Measurements from ENCODE around the gene SLC4A1AP.
"Not testable (repeated sequence)": the region's sequence is repeated elsewhere in the genome, so short reads cannot be mapped to it uniquely, and the experiment has no call there.

SLC4A1AP gene

DNA sequence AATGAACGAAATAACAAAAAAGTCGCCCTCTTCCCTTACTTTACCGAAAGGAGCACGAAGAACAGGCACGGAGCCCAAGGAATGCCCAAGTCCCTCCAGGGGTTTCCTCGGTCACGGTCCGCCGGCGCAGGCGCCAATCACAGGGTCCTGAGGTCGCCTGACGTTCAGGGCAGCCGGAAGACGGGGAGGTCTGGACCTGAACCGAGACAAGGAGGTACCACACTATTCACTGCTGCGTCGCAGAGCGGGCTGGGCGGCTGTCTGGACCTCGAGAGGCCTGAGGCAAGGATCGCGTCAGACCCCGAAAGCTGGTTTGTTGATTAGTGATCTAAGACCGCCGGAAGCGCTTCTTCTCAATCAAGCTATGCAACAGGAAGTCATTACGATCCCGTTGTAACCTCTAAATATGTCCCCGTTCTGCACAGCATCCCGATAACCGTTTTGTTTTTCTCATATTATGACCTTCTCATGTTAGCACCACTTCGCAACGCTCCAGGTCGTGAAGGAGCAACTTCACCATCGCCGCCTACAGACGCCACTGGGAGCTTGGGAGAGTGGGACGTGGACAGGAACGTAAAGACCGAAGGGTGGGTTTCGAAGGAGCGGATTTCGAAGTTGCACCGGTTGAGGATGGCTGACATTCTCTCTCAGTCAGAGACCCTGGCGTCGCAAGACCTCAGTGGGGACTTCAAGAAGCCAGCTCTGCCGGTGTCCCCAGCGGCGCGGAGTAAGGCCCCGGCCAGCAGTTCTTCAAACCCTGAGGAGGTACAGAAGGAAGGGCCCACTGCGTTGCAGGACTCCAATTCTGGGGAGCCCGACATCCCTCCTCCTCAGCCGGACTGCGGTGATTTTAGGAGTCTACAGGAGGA is at the start of gene SLC4A1AP, which contains the start of gene SUPT7L:
SLC4A1AP (plus strand) TSS at position 605 of the 869 bp plus-strand sequence; CDS start at position 631, 26 bp downstream.
SUPT7L (minus strand) TSS at position 330 of the 869 bp plus-strand sequence. CDS start 1,422 bp downstream, outside the sequence.
- DNase-seq, result peak; percentile 53

DNA sequence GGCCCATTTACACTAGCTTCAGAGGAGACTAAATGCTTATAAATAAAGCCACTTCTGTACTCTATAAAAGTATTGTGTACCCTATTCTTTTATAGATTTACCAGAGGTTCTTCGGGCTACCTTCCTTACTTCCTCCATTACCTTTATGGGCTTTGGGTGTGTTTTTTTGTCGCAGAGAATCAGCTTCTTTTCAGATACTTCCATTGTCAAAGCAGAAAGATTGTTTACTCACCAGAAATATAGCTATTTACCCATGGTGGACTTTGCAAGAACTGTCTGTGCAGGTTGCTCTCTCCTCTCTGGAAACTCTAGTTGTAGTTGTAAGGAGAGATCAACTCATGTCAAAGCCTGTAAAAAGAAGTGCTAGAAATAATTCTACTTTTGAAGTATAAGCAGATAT is 49.7 kb upstream of the SLC4A1AP start:
- no peak for DNase-seq

- no peak for DNase-seq
These were observed 48.4 kb upstream of the SLC4A1AP start for GRCh38 chr2:27615316-27615715.

- DNase-seq, result no peak
These were observed 42.2 kb upstream of the SLC4A1AP start for GRCh38 chr2:27621524-27621923.

DNA sequence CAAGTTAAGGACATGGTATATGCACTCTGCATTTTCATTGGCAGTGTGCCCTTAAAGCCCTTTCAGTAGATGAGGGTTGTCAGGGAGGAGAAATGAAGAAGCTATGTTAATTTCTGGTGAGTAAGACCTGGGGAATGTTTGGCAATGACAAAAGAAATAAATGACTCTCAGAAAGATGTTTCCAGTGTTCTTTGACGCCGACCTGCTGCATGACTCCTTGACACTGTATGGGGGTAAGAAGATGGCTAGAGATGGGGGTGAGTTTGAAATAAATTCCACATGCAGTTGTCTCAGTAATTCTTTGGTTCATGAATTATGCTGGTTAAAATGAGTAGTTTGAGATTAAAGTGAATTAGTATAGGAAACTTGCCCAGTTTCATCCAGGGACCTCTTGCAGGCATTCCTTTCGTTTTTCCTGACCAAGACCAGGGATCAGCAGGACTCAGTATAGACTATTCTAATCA is 40.7 kb upstream of the SLC4A1AP start:
- no peak for DNase-seq

DNA sequence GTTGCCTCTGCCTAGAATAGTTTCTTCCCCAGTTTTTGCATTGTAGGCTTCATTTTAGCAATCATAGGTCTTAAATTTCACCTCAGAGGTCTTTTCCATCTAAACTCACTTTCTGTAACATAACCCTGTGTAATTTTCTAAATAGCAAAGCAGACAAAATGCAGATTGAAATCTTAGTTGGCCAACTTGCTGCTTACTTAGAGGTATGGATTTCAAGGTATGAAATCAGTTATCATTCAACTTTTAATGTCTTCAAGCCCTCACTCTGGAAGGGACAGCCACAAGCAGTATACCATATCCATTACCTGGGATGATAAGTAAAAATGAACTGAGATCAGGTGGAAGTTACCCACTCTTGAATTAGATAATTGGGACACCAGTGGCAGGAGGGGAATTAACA is 38.7 kb upstream of the SLC4A1AP start:
- DNase-seq, result no peak

- not testable (repeated sequence) for DNase-seq
These were observed 37.4 kb upstream of the SLC4A1AP start for GRCh38 chr2:27626323-27626722.

DNA sequence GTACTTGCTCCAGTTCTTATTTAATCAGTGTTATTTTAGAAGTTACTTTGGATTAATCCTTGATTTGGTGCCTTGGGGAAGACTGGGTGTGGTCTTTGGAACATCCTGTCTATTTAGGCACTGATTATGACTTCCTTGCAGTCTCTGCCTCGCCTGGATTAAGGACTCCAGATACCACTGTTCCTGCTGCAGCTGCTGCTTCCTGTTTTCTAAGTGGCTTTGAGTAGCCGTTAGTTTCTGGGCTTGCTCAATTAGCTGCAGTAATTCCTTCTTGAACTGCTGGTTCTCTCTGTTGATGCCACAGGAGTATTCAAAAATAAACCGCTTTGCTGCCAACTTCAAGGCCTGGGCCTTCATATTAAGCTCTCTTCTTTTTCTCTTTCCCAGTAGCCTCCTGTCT is 36.8 kb upstream of the SLC4A1AP start:
- not testable (repeated sequence) for DNase-seq

GRCh38 chr2:27627963-27628766 is 35.5 kb upstream of the SLC4A1AP start:
- peak; percentile 49 for DNase-seq

- peak; percentile 81 for DNase-seq
These were observed 34.7 kb upstream of the SLC4A1AP start, which contains the start of the genes CCDC121 and GPN1 for GRCh38 chr2:27628767-27629709. CCDC121 (minus strand) TSS chr2:27629012; CDS start chr2:27627799, 1,213 bp downstream. GPN1 (plus strand) TSS chr2:27629050; CDS start chr2:27629059, 9 bp downstream.

- not testable (repeated sequence) for DNase-seq
These were observed 33.4 kb upstream of the SLC4A1AP start for GRCh38 chr2:27630257-27630656.

GRCh38 chr2:27634291-27634690 is 29.4 kb upstream of the SLC4A1AP start:
- no peak for DNase-seq

DNA sequence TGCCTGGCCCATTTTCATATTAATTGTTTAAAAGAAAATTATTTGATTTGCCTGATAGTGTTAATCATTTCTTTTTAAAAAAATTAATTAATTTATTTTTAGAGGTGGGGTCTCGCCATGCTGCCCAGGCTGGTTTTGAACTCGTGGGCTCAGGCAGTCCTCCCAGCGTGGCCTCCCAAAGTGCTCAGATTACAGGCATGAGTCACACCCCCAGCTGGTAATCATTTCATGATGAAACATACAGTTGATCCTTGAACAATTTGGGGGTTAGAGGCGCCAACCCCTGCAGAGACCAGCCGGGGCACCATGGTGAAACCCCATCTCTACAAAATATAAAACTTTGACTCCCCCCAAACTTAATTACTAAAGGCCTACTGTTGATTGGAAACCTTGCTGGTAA is 26.9 kb upstream of the SLC4A1AP start:
- DNase-seq, result no peak

DNA sequence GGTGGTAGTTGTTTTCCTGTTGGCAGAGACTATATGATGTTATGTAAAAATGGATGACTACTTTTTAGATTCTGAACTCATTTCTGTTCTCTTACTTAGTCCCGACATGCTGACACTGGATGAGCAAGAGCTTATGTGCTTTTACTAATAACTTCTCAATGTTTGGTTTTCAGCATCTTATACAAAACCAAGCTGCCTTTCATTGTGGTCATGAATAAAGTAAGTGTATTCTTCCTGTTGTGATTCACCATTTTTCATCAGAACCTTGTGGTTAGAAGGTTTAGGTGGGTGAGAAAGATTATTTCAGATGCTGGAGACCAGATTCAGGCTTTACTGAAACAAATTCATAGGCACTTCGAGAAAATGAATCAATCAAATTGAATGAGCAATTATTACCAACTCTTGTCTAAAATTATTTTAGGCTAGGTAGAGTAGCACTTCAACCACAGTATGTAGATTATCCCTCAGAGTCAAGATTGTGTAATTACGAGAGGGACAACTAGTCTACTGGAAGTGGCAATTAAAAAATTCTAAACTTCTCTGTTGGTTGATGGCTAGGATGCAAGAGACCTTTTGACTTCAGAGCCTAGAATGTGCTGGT is 25.6 kb upstream of the SLC4A1AP start:
- no peak for DNase-seq

DNA sequence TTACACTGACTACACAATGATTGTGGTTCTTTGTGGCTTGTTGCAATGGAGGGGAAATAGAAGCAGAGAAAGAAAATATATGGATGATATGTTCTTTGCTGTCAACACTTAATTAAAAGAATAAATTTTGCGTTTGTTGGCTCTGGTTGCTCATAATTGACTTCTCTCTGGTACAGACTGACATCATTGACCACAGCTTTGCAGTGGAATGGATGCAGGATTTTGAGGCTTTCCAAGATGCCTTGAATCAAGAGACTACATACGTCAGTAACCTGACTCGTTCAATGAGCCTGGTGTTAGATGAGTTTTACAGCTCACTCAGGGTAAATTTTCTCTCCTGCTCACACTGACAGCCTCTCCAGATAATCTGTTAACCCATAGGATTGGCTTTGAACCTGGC is 25.0 kb upstream of the SLC4A1AP start:
- no peak for DNase-seq

DNA sequence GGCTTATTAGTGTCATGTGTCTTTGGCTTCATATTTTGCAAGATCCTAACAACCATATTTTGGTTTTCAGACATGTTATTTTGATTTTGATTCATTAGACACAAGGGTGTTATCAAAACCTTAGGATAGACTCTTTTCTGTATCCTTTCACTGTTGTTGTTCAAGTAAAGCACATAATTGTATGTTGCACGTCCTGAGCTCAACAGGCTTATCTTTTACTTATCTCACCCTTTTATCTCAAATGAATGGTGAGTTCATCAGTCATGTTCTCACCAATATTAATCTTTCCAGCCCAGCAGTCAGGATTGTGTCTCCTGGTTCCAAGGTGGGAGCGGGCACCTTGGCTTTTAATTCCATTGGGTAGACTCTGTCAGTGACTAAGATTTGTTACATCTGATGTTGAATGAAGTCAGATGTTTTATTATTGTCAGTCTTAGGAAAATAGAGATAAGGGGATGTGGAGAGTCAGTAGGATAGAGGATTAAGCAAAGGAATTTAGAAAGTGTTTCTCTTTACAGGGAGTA is 22.9 kb upstream of the SLC4A1AP start:
- no peak for DNase-seq

DNA sequence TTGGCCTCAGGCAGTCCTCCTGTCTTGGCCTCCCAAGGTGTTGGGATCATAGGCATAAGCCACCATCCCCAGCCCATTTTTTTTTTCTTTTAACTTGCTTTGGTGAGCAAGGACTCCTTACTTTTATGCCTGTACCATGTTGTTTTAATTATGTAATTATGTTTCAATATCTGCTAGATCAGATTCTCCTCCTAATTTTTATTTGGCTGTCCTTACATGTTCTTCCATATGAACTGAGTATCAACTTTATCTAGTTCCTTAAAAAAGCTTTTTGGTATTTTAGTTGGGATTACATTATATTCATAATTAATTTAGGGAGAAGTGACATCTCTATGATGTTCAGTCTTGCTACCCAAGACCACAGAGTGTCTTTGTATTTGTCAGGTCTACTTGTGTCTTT is 18.5 kb upstream of the SLC4A1AP start:
- no peak for DNase-seq

- DNase-seq, result no peak
These were observed 16.4 kb upstream of the SLC4A1AP start for GRCh38 chr2:27647289-27647688.

- DNase-seq, result no peak
These were observed 16.0 kb upstream of the SLC4A1AP start for GRCh38 chr2:27647737-27648136.

- DNase-seq, result no peak
These were observed 12.6 kb upstream of the SLC4A1AP start for GRCh38 chr2:27651056-27651455.

DNA sequence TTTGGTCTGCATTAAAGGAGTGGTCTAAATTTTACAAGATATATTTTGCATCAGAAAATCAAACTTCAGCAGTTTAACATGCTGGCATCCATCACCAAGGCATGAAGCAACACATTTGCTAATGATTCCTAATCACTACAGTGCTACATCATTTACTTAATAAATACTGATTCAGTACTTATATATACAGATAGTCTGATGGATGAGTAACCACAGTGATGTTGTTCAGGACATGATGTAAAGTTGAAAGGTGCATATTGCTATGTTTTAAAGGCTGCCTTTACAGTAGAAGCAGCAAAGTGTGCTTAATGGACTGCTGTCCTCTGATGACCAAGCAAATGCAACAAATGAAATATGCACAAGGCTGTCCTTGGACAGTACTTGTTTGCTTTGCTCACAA is 11.3 kb upstream of the SLC4A1AP start:
- no peak for DNase-seq
